K562 treated with DMSO at 1 percent for 12 hours (cell line): Measurements from ENCODE around the gene TDRD6. TPM values are rescaled to one million over a fixed set of nuclear protein-coding genes. Genes with fewer than 3 reads are reported as not detected.

Experiments
- total RNA-seq: library from RNA; unstranded; fragments of 300-600 nt; gene quantifications from 2 replicates; pipeline ENCODE4 v1.2.3, GENCODE V29; 2022; ENCODE audit not compliant: insufficient read depth

TDRD6 gene
- 0.13 and 0.48 TPM in 2 replicates for total RNA-seq

GRCh38 chr6:46687619-46688097 lies at the start of gene TDRD6:
Gene TDRD6 (plus strand): TSS chr6:46687885. CDS start chr6:46688129, 244 bp downstream.

GRCh38 chr6:46652603-46653438 lies 34.9 kb upstream of the TDRD6 start, which contains the start of the genes CYP39A1 and SLC25A27:
Gene CYP39A1 (minus strand): TSS chr6:46652818. CDS start chr6:46652582, 236 bp downstream.
Gene SLC25A27 (plus strand): TSS chr6:46652975. CDS start chr6:46653193, 218 bp downstream.

GRCh38 chr6:46734867-46735719 lies 47.4 kb downstream of the TDRD6 start, which contains the start of gene PLA2G7:
Gene PLA2G7 (minus strand): TSS chr6:46735375. CDS start chr6:46722891, 12,484 bp downstream.

GRCh38 chr6:46746696-46747095 lies 59.0 kb downstream of the TDRD6 start, which contains the start of gene ANKRD66:
Gene ANKRD66 (plus strand): TSS chr6:46746933. CDS start chr6:46751949, 5,016 bp downstream.

Other genes with a start within 250 kb of the TDRD6 start
- gene RCAN2, start 196.4 kb upstream of the TDRD6 start, total RNA-seq: 0.25 TPM in 1 of 2 replicates, not detected in the other
- not detected in 2 replicates for gene CYP39A1, start 35.1 kb upstream of the TDRD6 start, total RNA-seq
- not detected in 2 replicates for gene SLC25A27, start 34.9 kb upstream of the TDRD6 start, total RNA-seq
- gene PLA2G7, start 47.5 kb downstream of the TDRD6 start, total RNA-seq: not detected in 2 replicates
- gene ANKRD66, start 59.0 kb downstream of the TDRD6 start, total RNA-seq: not detected in 2 replicates
- not detected in 2 replicates for gene MEP1A, start 105.5 kb downstream of the TDRD6 start, total RNA-seq
- gene ADGRF5, start 234.1 kb downstream of the TDRD6 start, total RNA-seq: not detected in 2 replicates